ENCODE results near the gene PDK1.

Gene PDK1

DNA sequence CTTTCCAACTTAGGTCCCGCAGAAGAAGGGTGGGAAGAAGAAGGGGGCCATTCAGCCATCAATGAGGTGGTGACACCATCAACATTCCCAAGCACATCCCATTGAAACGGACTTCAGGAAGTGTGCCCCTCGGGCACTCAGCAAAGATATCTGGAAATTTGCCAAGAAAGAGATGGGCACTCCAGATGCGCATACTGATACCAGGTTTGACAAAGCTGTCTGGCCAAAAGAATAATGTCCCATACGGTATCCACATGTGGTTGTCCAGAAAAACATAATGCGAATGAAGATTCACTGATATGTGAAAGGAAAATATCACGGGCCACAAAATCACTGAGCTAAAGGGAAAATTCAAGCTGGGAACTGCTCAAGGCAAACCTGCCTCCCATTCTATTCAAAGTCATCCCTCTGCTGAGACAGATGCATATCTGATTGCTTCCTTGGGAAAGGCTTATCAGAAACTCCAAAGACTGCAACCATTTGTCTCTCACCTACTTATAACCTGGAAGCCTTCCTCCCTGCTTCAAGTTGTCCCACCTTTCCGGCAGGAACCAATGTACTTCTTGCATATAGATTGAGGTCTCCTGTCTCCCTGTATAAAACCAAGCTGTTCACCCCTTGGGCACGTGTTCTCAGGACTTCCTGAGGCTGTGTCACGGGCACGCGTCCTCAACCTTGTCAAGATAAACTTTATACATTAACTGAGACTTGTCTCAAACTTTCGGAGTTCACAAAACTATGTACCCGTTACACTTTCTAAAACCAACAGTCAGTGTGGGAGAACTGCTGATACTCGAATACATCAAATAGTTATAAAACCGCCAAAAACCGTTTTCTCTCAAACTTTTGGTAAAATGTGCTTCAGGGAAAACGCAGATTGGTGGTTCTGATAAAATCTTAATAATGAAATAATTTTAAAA is 1.3 kb upstream of the PDK1 start:
- H3K36me3 ChIP-seq = peaks cover 12% of the 10 kb centered on the region
- H3K9me3 ChIP-seq = no peaks in the 10 kb centered on the region
- H3K27me3 ChIP-seq = peaks cover 4% of the 10 kb centered on the region
- H3K4me1 ChIP-seq (ENCODE audit: control insufficient read depth in 1 of 2, insufficient read depth in 1 of 2, low read depth in 1 of 2, low read length in 1 of 2) = peaks cover 25 to 27% of the 10 kb centered on the region in 2 experiments
- peak overlapping the region; percentile 83 to 84 for H3K4me3 ChIP-seq (ENCODE audit: low read depth in 1 of 2, low read length in 1 of 2)
- TF ChIP-seq, protein P1, sequence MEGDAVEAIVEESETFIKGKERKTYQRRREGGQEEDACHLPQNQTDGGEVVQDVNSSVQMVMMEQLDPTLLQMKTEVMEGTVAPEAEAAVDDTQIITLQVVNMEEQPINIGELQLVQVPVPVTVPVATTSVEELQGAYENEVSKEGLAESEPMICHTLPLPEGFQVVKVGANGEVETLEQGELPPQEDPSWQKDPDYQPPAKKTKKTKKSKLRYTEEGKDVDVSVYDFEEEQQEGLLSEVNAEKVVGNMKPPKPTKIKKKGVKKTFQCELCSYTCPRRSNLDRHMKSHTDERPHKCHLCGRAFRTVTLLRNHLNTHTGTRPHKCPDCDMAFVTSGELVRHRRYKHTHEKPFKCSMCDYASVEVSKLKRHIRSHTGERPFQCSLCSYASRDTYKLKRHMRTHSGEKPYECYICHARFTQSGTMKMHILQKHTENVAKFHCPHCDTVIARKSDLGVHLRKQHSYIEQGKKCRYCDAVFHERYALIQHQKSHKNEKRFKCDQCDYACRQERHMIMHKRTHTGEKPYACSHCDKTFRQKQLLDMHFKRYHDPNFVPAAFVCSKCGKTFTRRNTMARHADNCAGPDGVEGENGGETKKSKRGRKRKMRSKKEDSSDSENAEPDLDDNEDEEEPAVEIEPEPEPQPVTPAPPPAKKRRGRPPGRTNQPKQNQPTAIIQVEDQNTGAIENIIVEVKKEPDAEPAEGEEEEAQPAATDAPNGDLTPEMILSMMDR (IDR thresholded peaks at IDR 0.05) = no peak
- H3K27ac ChIP-seq = no peak overlapping the region

DNA sequence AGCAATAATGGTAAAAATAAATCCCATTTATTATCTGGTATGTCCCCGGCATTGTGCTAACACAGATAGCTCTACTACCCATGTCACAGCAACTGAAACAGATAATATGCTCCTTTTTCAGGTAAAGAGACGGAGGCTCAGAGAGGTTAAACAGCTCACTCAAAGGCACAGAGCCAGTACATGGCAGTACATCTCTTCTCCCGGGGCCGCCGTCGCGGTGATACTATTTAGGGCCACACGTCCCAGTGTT is 693 bp upstream of the PDK1 start:
- Histone ChIP-seq H3K4me3 (ENCODE audit: low read depth in 1 of 2, low read length in 1 of 2) (peak overlapping the region; percentile 83 to 84), H3K9me3 (no peaks in the 10 kb centered on the region), H3K27ac (peak overlapping the region; percentile 95), H3K27me3 (peaks cover 4% of the 10 kb centered on the region), H3K4me1 (ENCODE audit: control insufficient read depth in 1 of 2, insufficient read depth in 1 of 2, low read depth in 1 of 2, low read length in 1 of 2) (peaks cover 25 to 27% of the 10 kb centered on the region in 2 experiments), H3K36me3 (peaks cover 18% of the 10 kb centered on the region)
- TF ChIP-seq, protein P1 (IDR thresholded peaks at IDR 0.05) = no peak

DNA sequence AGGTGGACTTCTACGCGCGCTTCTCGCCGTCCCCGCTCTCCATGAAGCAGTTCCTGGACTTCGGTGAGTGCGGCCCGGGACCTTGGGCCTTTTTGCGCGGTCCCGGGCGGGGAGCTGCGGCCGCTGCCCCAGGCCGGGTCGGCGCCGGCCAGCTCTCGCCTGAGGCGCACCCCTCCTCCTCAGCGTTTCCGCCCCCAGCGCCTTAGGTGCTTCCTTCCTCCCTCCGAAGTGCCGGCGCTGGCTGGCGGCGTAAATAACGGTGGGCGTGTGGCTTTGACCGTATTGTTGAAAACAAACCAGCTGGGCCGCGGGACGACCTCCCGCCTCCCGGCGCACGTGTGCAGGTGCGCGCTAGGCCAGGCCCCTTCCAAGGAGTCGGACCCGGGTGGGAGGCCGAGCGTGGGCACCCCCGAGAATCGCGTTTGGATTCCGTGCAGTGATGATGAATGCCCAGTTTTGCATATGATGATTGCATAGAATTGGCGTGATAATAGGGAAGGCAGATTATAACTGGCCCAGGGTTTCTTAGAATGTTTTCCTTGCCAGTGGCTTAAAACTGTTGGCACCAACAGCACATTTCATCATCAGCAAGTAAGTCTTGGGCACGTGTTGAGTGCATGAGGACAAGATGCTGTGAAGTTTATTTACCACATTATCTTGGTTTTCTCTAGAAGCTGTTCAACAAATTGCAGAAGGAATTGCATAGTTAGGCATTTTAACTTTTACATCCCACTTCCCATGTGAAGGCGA is 569 bp downstream of the PDK1 start:
- TF ChIP-seq, protein P1 (IDR thresholded peaks at IDR 0.05) = no peak
- Histone ChIP-seq H3K27ac (peak overlapping the region; percentile 95), H3K27me3 (peaks cover 4% of the 10 kb centered on the region), H3K9me3 (no peaks in the 10 kb centered on the region), H3K36me3 (peaks cover 31% of the 10 kb centered on the region), H3K4me1 (ENCODE audit: control insufficient read depth in 1 of 2, insufficient read depth in 1 of 2, low read depth in 1 of 2, low read length in 1 of 2) (peaks cover 25 to 27% of the 10 kb centered on the region in 2 experiments), H3K4me3 (ENCODE audit: low read depth in 1 of 2, low read length in 1 of 2) (peak overlapping the region; percentile 83 to 84)

DNA sequence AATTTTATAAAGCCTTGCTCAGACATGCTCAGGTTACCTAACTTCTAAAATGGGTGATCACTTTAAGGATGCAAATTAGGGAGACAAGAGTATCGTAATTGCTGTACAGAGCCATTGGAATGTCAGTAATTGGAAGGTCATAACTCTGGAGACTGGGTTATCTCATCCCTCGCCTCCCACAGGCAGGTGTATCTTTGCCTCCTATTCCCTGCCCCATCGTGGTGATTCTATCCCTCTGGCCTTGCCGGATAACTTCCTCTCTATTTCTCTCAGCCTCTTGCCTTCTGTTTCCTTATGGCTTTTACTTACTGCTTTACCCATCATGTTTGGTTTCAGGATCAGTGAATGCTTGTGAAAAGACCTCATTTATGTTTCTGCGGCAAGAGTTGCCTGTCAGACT is 2.5 kb downstream of the PDK1 start:
- H3K4me3 ChIP-seq (ENCODE audit: low read depth in 1 of 2, low read length in 1 of 2) = no peak overlapping the region
- peaks cover 49% of the 10 kb centered on the region for H3K36me3 ChIP-seq
- no peak overlapping the region for H3K27ac ChIP-seq
- H3K4me1 ChIP-seq (ENCODE audit: control insufficient read depth in 1 of 2, insufficient read depth in 1 of 2, low read depth in 1 of 2, low read length in 1 of 2) = peaks cover 25 to 27% of the 10 kb centered on the region in 2 experiments
- TF ChIP-seq, protein P1 (IDR thresholded peaks at IDR 0.05) = no peak
- H3K27me3 ChIP-seq = peaks cover 4% of the 10 kb centered on the region
- H3K9me3 ChIP-seq = no peaks in the 10 kb centered on the region

DNA sequence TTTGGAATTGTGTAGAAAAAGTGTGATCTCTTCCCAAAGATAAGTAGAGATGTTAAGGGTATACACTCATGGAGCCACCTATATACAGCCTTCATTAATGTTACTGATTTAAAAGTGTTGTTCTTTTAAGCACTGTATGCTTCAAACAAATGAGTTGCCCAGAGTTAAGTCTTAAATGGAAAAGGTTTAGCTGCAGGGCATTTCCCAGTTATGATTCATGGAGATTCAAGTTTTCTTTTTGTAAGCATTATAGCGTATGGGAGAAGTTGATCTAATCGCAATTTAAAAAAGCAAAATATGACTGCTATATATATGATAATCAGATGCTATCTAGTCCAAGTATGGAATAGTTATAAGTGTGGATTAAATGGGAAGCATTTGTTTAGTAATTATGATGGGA is 4.8 kb downstream of the PDK1 start:
- no peak overlapping the region for H3K4me3 ChIP-seq (ENCODE audit: low read depth in 1 of 2, low read length in 1 of 2)
- H3K27me3 ChIP-seq = no peaks in the 10 kb centered on the region
- TF ChIP-seq, protein P1 (IDR thresholded peaks at IDR 0.05) = no peak
- H3K4me1 ChIP-seq (ENCODE audit: control insufficient read depth in 1 of 2, insufficient read depth in 1 of 2, low read depth in 1 of 2, low read length in 1 of 2) = peaks cover 15% of the 10 kb centered on the region in 2 experiments
- peaks cover 71% of the 10 kb centered on the region for H3K36me3 ChIP-seq
- no peaks in the 10 kb centered on the region for H3K9me3 ChIP-seq
- no peak overlapping the region for H3K27ac ChIP-seq
